ENCODE results near the gene KRT222.

KRT222 gene

GRCh38 chr17:40651939-40652338 is 13.0 kb downstream of the KRT222 start:
- no peak for DNase-seq

- no peak for DNase-seq
Observed at GRCh38 chr17:40648384-40648968, 16.5 kb downstream of the KRT222 start.

GRCh38 chr17:40647624-40648383 is 17.2 kb downstream of the KRT222 start, which contains the start of gene SMARCE1:
SMARCE1 (minus strand) TSS chr17:40647818; CDS start chr17:40645802, 2,016 bp downstream.
- peak; percentile 75 for DNase-seq

GRCh38 chr17:40646791-40647623 is 18.0 kb downstream of the KRT222 start:
- peak; percentile 41 for DNase-seq

GRCh38 chr17:40645943-40646342 is 19.0 kb downstream of the KRT222 start:
- DNase-seq = no peak

- no peak for DNase-seq
Observed at GRCh38 chr17:40645291-40645690, 19.7 kb downstream of the KRT222 start.

- no peak for DNase-seq
Observed at GRCh38 chr17:40637931-40638330, 27.0 kb downstream of the KRT222 start.

- no peak for DNase-seq
Observed at GRCh38 chr17:40633871-40634270, 31.1 kb downstream of the KRT222 start.

GRCh38 chr17:40632216-40632615 is 32.8 kb downstream of the KRT222 start:
- DNase-seq = no peak

GRCh38 chr17:40629842-40630241 is 35.1 kb downstream of the KRT222 start:
- DNase-seq = no peak

GRCh38 chr17:40625311-40625710 is 39.7 kb downstream of the KRT222 start:
- no peak for DNase-seq

- DNase-seq = no peak
Observed at GRCh38 chr17:40623419-40624210, 41.4 kb downstream of the KRT222 start.

- DNase-seq = no peak
Observed at GRCh38 chr17:40622509-40622928, 42.5 kb downstream of the KRT222 start.

- DNase-seq = no peak
Observed at GRCh38 chr17:40621578-40621977, 43.4 kb downstream of the KRT222 start.

- no peak for DNase-seq
Observed at GRCh38 chr17:40621019-40621418, 44.0 kb downstream of the KRT222 start.

- no peak for DNase-seq
Observed at GRCh38 chr17:40618754-40619625, 46.0 kb downstream of the KRT222 start.

- no peak for DNase-seq
Observed at GRCh38 chr17:40617678-40618240, 47.2 kb downstream of the KRT222 start.

GRCh38 chr17:40616592-40616991 is 48.4 kb downstream of the KRT222 start:
- no peak for DNase-seq

GRCh38 chr17:40615841-40616476 is 49.0 kb downstream of the KRT222 start:
- no peak for DNase-seq

GRCh38 chr17:40615068-40615840 is 49.7 kb downstream of the KRT222 start:
- DNase-seq = peak; percentile 66
